Measurements from ENCODE around the gene SH3PXD2B.

Gene SH3PXD2B

GRCh38 chr5:172454358-172455086, at the start of gene SH3PXD2B:
TSS of gene SH3PXD2B (minus strand) at chr5:172454525. CDS start at chr5:172454352, 173 bp downstream.
- H3K27me3 Mint-ChIP-seq (ENCODE audit: low read depth): no peaks in the 10 kb centered on the region
- peaks cover 63% of the 10 kb centered on the region for H3K4me1 Mint-ChIP-seq
- H3K9me3 Mint-ChIP-seq: no peaks in the 10 kb centered on the region
- H3K36me3 Mint-ChIP-seq (ENCODE audit: low read depth): peaks cover 6% of the 10 kb centered on the region
- H3K4me3 Mint-ChIP-seq: peak within 1 kb of the TSS; percentile 87 to 89 (median 89)
- TF ChIP-seq, protein P1, sequence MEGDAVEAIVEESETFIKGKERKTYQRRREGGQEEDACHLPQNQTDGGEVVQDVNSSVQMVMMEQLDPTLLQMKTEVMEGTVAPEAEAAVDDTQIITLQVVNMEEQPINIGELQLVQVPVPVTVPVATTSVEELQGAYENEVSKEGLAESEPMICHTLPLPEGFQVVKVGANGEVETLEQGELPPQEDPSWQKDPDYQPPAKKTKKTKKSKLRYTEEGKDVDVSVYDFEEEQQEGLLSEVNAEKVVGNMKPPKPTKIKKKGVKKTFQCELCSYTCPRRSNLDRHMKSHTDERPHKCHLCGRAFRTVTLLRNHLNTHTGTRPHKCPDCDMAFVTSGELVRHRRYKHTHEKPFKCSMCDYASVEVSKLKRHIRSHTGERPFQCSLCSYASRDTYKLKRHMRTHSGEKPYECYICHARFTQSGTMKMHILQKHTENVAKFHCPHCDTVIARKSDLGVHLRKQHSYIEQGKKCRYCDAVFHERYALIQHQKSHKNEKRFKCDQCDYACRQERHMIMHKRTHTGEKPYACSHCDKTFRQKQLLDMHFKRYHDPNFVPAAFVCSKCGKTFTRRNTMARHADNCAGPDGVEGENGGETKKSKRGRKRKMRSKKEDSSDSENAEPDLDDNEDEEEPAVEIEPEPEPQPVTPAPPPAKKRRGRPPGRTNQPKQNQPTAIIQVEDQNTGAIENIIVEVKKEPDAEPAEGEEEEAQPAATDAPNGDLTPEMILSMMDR (IDR thresholded peaks at IDR 0.05; ENCODE audit: unreplicated experiment in 3 of 3): no peak
- H3K27ac Mint-ChIP-seq: peak within 1 kb of the TSS; percentile 90 to 93 (median 92)

DNA sequence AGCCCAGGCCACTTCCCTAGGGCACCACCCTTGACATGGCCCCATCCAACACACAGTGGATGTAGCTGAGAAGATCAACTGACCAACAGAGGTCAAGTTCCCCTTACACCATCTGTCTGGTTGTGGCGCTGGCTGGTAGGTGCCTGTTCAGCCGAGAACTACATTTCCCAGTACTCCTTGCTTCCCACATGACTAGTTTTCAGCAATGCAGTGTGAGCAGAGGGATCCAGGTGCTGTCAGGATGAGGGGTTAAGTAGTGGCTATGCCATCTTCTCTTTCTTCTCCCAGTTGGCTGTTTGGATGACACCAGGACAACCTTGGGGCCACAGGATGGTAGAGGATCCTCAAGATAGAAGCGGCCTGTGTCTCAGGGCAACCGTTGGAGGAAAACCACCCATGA, 48.6 kb upstream of the SH3PXD2B start:
- H3K27me3 Mint-ChIP-seq (ENCODE audit: low read depth): peaks cover 10% of the 10 kb centered on the region
- no peaks in the 10 kb centered on the region for H3K36me3 Mint-ChIP-seq (ENCODE audit: low read depth)
- H3K4me1 Mint-ChIP-seq: peaks cover 39% of the 10 kb centered on the region
- TF ChIP-seq, protein P1 (IDR thresholded peaks at IDR 0.05; ENCODE audit: unreplicated experiment in 3 of 3): no peak
- H3K9me3 Mint-ChIP-seq: no peaks in the 10 kb centered on the region
- no peak overlapping the region for H3K4me3 Mint-ChIP-seq
- H3K27ac Mint-ChIP-seq: peak overlapping the region in 2 of 3 experiments; percentile 80 to 86

GRCh38 chr5:172502410-172502809, 48.1 kb upstream of the SH3PXD2B start:
- H3K4me3 Mint-ChIP-seq: no peak overlapping the region
- no peaks in the 10 kb centered on the region for H3K36me3 Mint-ChIP-seq (ENCODE audit: low read depth)
- H3K4me1 Mint-ChIP-seq: peaks cover 39% of the 10 kb centered on the region
- no peaks in the 10 kb centered on the region for H3K9me3 Mint-ChIP-seq
- peak overlapping the region in 1 of 3 experiments; percentile 80 for H3K27ac Mint-ChIP-seq
- TF ChIP-seq, protein P1 (IDR thresholded peaks at IDR 0.05; ENCODE audit: unreplicated experiment in 3 of 3): no peak
- peaks cover 16% of the 10 kb centered on the region for H3K27me3 Mint-ChIP-seq (ENCODE audit: low read depth)

DNA sequence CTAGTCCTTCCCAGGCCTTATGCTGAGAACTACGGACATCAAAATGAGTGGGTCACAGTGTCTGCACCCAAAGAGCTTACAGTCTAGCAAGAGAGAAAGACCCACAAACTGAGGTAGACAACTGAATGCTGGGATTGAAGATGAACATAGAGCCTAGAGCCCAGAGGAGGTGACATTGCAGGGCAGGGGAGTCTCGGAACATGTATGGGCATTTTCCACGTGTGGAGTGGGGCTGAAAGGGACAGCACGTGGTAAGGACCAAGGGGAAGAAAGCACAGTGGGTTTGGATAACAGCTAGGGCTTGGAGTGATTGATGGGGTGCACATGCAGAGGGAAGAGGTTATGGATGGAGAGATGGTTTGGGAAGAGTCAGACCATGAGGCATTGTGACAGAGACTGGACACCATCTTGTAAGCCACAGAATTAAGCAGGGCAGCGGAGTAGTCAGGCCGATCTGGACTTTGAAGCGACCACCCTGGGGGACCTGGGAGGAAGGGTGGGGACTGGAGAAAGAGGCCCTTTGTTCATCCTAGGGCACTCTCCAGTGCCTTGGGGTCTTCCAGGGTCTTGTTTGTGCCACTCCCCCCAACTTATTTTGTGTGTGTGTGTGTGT, 47.5 kb upstream of the SH3PXD2B start:
- Mint-ChIP-seq H3K36me3 (ENCODE audit: low read depth) (no peaks in the 10 kb centered on the region), H3K27ac (peak overlapping the region in 1 of 3 experiments; percentile 32), H3K4me3 (no peak overlapping the region), H3K9me3 (no peaks in the 10 kb centered on the region), H3K4me1 (peaks cover 39% of the 10 kb centered on the region), H3K27me3 (ENCODE audit: low read depth) (peaks cover 20% of the 10 kb centered on the region)
- TF ChIP-seq, protein P1 (IDR thresholded peaks at IDR 0.05; ENCODE audit: unreplicated experiment in 3 of 3): no peak

DNA sequence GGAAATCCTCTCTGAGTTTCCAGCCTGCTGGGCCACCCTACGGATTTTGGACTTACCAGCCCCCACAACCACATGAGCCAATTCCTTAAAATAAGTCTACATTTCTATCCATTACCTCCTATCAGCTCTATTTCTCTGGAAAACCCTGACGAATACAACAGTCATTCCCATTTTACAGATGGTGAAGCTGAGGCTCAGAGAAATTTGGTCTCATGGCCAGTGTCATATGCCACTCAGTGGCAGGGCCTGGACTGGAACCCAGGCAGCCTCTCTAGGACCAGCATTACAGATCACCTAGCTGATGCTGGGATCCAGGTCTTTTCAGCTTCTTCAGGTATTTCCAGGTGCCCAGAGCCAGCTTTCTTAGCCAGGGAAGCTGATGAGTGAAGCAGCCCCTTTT, 45.0 kb upstream of the SH3PXD2B start:
- H3K4me3 Mint-ChIP-seq: no peak overlapping the region
- H3K27ac Mint-ChIP-seq: no peak overlapping the region
- TF ChIP-seq, protein P1 (IDR thresholded peaks at IDR 0.05; ENCODE audit: unreplicated experiment in 3 of 3): no peak
- peaks cover 24% of the 10 kb centered on the region for H3K27me3 Mint-ChIP-seq (ENCODE audit: low read depth)
- H3K9me3 Mint-ChIP-seq: no peaks in the 10 kb centered on the region
- peaks cover 15% of the 10 kb centered on the region for H3K4me1 Mint-ChIP-seq
- H3K36me3 Mint-ChIP-seq (ENCODE audit: low read depth): peaks cover 5% of the 10 kb centered on the region

All from nephron (organoid).